PC-3 (cell line): Measurements from ENCODE around the gene VSTM5. TPM values are rescaled to one million over a fixed set of nuclear protein-coding genes. Genes with fewer than 3 reads are reported as not detected.
A peak's percentile ranks its signal among the peaks of the same experiment; 100 is the strongest.
"Not testable (repeated sequence)": the region's sequence is repeated elsewhere in the genome, so short reads cannot be mapped to it uniquely, and the experiment has no call there.

Experiments
- ATAC-seq: fragments of 200-7000 bp; cut with Tn5 transposase; 2 replicates; pipeline ENCODE4 v1.9.1; 2020; ENCODE audit warnings: mild to moderate bottlenecking, moderate library complexity
- BruUV-seq: library from RNA; stranded (reverse); fragments of 400-500 nt; replicated peaks from 2 replicates; lab custom pipeline; 2021; lab: Mats Ljungman, UMichigan
- CTCF ChIA-PET: fragments of 300-600 bp; sonication (Branson Sonifier 250); formaldehyde crosslinking; loops from one replicate; lab custom pipeline; 2022; ENCODE audit warnings: antibody characterized with exemption; lab: Charles Lee
- POLR2A ChIA-PET: fragments of 300-600 bp; sonication (Branson Sonifier 250); formaldehyde crosslinking; loops from one replicate; lab custom pipeline; 2022; ENCODE audit warnings: antibody characterized with exemption; ENCODE audit not compliant: unreplicated experiment; lab: Charles Lee
- DNase-seq: peaks from one replicate; pipeline ENCODE4 v3.0.0-alpha.2; 2015
- H2AFZ ChIP-seq: fragments of 300-600 bp; sonication (generic); 2 replicates; pipeline ENCODE4 v1.6.0; 2016; ENCODE audit warnings: antibody characterized with exemption, low read length
- H3F3A ChIP-seq: fragments of 300-600 bp; sonication (generic); one replicate; pipeline ENCODE4 v1.6.0; 2017; ENCODE audit warnings: antibody characterized with exemption, low read length, control low read depth, mild to moderate bottlenecking; ENCODE audit not compliant: unreplicated experiment
- H3K27ac ChIP-seq: fragments of 300-600 bp; sonication (generic); 2 replicates; pipeline ENCODE4 v1.5.1; 2016; ENCODE audit warnings: mild to moderate bottlenecking, low read length
- H3K27me3 ChIP-seq: fragments of 300-600 bp; sonication (generic); 2 replicates; pipeline ENCODE4 v1.6.1; 2016; ENCODE audit warnings: low read length, mixed read lengths
- H3K36me3 ChIP-seq: fragments of 300-600 bp; sonication (generic); 2 replicates; pipeline ENCODE4 v1.6.1; 2016; ENCODE audit warnings: low read depth, mixed run types, low read length, mixed read lengths
- H3K4me1 ChIP-seq: fragments of 300-600 bp; sonication (generic); 2 replicates; pipeline ENCODE4 v1.5.1; 2016; ENCODE audit warnings: low read length; ENCODE audit not compliant: insufficient read depth
- H3K4me2 ChIP-seq: fragments of 300-600 bp; sonication (generic); 2 replicates; pipeline ENCODE4 v1.6.0; 2016; ENCODE audit warnings: low read length
- H3K4me3 ChIP-seq: fragments of 300-600 bp; sonication (generic); 2 replicates; pipeline ENCODE4 v1.5.1; 2016; ENCODE audit warnings: mild to moderate bottlenecking, low read length, mixed read lengths
- H3K79me2 ChIP-seq: fragments of 300-600 bp; sonication (generic); 2 replicates; pipeline ENCODE4 v1.6.1; 2017; ENCODE audit warnings: low read length, mixed read lengths
- H3K9ac ChIP-seq: fragments of 300-600 bp; sonication (generic); 2 replicates; pipeline ENCODE4 v1.6.0; 2016; ENCODE audit warnings: mild to moderate bottlenecking, low read length
- H3K9me2 ChIP-seq: fragments of 300-600 bp; sonication (generic); replicated peaks from 2 replicates; pipeline ENCODE4 v1.6.1; 2016; ENCODE audit warnings: mixed run types, low read length, mixed read lengths
- H3K9me3 ChIP-seq: fragments of 300-600 bp; sonication (generic); 2 replicates; pipeline ENCODE4 v1.6.1; 2016; ENCODE audit warnings: low read length, mixed read lengths
- H4K20me1 ChIP-seq: fragments of 300-600 bp; sonication (generic); 2 replicates; pipeline ENCODE4 v1.6.1; 2016; ENCODE audit warnings: low read length, mixed read lengths
- EZH2 ChIP-seq: fragments of 300-600 bp; sonication (generic); IDR thresholded peaks from one replicate; pipeline ENCODE4 v1.6.1; 2017; ENCODE audit warnings: antibody characterized with exemption, mild to moderate bottlenecking, low read length; ENCODE audit not compliant: unreplicated experiment
- EZH2phosphoT487 ChIP-seq: fragments of 300-600 bp; sonication (generic); IDR thresholded peaks from 2 replicates; pipeline ENCODE4 v1.6.1; 2018; ENCODE audit warnings: mild to moderate bottlenecking, antibody characterized with exemption, low read length, borderline replicate concordance
- intact Hi-C: fragments of 100-400 bp; cut with micrococcal nuclease; formaldehyde crosslinking; loops from 2 replicates; pipeline ENCODE4 v1.9.0; 2023
- total RNA-seq: library from RNA; depleted of rRNA; stranded (reverse); fragments of >200 nt; gene quantifications from 2 replicates; pipeline ENCODE4 v1.2.3, GENCODE V29; 2014
- TF ChIP-seq, protein P1 (sequence below): fragments of 300-600 bp; sonication (generic); conservative IDR thresholded peaks from 2 replicates; pipeline ENCODE4 v1.5.1; 2017; ENCODE audit warnings: antibody characterized with exemption, low read depth, mild to moderate bottlenecking, low read length

Gene VSTM5
- total RNA-seq, 1 experiment from 2014 or later = 15.6 TPM

DNA sequence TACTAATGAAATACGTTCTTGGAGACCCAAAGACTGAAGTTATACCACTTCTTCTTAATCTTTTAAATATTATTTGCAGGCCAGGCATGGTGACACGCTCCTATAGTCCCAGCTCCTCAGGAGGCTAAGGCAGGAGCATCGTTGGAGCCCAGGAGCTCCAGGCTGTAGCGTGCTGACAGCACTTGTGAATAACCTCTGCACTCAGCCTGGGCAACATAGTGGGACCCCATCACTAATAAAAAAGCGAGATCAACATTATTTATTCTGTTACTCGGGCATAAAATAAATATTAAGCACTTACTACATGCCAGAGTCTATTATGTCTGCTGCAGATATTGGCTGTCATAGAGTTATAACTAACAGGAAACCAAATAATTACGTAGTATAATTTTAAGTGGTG lies 67.1 kb downstream of the VSTM5 start:
- peak overlapping the region; percentile 92 for H3K9ac ChIP-seq
- no peak for DNase-seq
- no peaks in the 10 kb centered on the region; the same call in 1 of the 2 replicates for H3K36me3 ChIP-seq
- H3K79me2 ChIP-seq = peaks cover 48% of the 10 kb centered on the region
- H3K4me3 ChIP-seq = peak overlapping the region; percentile 92
- H3K9me3 ChIP-seq = no peaks in the 10 kb centered on the region
- peaks cover 23% of the 10 kb centered on the region for H3K4me1 ChIP-seq
- H3K9me2 ChIP-seq = no peaks in the 10 kb centered on the region
- H3K27me3 ChIP-seq = no peaks in the 10 kb centered on the region
- peaks cover 35% of the 10 kb centered on the region for H4K20me1 ChIP-seq
- H3F3A ChIP-seq = no peaks in the 10 kb centered on the region
- POLR2A ChIA-PET = interaction anchor here (1.0 to 2.2 kb wide), 3 partner anchors 42 to 241 kb away, joined by 4 to 22 read pairs (median 4); partner anchors contain the start of genes C11orf54 and TAF1D
- CTCF ChIA-PET = interaction anchor here (0.8 kb wide), 1 partner anchor 112 kb away, joined by 4 read pairs; no protein-coding TSS in a partner anchor
- no peak overlapping the region for H3K27ac ChIP-seq
- H3K4me2 ChIP-seq = peak overlapping the region; percentile 97
- intact Hi-C loops = no loop called here
- no peak for ATAC-seq
- TF ChIP-seq EZH2 = no peak
- no peak for TF ChIP-seq EZH2phosphoT487
- TF ChIP-seq, protein P1, sequence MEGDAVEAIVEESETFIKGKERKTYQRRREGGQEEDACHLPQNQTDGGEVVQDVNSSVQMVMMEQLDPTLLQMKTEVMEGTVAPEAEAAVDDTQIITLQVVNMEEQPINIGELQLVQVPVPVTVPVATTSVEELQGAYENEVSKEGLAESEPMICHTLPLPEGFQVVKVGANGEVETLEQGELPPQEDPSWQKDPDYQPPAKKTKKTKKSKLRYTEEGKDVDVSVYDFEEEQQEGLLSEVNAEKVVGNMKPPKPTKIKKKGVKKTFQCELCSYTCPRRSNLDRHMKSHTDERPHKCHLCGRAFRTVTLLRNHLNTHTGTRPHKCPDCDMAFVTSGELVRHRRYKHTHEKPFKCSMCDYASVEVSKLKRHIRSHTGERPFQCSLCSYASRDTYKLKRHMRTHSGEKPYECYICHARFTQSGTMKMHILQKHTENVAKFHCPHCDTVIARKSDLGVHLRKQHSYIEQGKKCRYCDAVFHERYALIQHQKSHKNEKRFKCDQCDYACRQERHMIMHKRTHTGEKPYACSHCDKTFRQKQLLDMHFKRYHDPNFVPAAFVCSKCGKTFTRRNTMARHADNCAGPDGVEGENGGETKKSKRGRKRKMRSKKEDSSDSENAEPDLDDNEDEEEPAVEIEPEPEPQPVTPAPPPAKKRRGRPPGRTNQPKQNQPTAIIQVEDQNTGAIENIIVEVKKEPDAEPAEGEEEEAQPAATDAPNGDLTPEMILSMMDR = no peak
- no TSS peak for BruUV-seq
- H2AFZ ChIP-seq = peak overlapping the region; percentile 70

DNA sequence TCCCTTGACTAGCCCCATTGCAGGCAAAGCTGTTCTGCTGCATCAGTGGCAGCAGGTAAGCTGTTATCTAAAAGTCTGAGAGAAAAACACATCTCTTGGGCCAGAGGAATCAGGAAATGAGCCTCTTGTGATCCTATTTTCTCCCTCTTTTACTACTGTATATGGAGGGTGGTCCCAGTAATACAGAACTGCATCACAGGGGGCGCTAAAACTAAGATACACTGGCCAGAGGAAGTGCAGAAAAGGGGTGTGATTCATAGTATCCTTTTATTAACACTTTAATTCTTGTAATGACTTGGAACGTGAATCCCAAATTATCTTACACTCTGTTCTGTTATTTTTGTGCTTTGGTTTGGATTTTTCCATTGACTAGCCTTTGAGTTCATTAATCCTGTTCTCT lies 75.1 kb downstream of the VSTM5 start:
- ATAC-seq (no peak), DNase-seq (peak; percentile 48)
- BruUV-seq = no TSS peak
- POLR2A ChIA-PET = no interaction called here
- TF ChIP-seq EZH2phosphoT487 (no peak), EZH2 (no peak)
- TF ChIP-seq, protein P1 = peak; percentile 69
- Histone ChIP-seq H3F3A (no peaks in the 10 kb centered on the region), H3K79me2 (no peaks in the 10 kb centered on the region), H3K27me3 (no peaks in the 10 kb centered on the region), H3K9ac (no peak overlapping the region), H3K4me1 (no peaks in the 10 kb centered on the region), H3K9me2 (no peaks in the 10 kb centered on the region), H3K36me3 (no peaks in the 10 kb centered on the region), H3K4me2 (no peak overlapping the region), H2AFZ (no peak overlapping the region), H3K9me3 (no peaks in the 10 kb centered on the region), H3K4me3 (no peak overlapping the region), H3K27ac (no peak overlapping the region), H4K20me1 (no peaks in the 10 kb centered on the region)
- intact Hi-C loops = no loop called here
- CTCF ChIA-PET = no interaction called here

DNA sequence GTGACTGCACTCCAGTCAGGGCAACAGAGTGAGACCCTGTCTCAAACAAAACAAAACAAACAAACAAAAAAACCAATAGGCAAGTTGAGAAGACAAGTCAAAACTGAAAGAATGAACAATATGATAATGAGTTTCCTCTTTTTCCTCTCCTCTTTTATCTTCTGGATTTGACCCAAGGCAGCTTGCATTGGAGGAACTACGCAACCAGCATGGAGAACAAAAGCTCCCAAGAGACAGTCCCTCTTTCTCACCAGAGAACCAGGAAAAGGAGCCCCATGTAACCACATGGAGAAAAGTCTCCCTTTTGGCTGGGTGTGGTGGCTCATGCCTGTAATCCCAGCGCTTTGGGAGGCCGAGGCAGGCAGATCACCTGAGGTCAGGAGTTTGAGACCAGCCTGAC lies 75.9 kb downstream of the VSTM5 start:
- H3K27me3 ChIP-seq, DNase-seq, CTCF ChIA-PET, H3K9ac ChIP-seq, H3K79me2 ChIP-seq, H3F3A ChIP-seq, H3K27ac ChIP-seq, H3K9me2 ChIP-seq, intact Hi-C loops, ATAC-seq, POLR2A ChIA-PET, H3K4me3 ChIP-seq, H4K20me1 ChIP-seq, H2AFZ ChIP-seq, H3K36me3 ChIP-seq, H3K9me3 ChIP-seq, H3K4me2 ChIP-seq, BruUV-seq, H3K4me1 ChIP-seq: not testable (repeated sequence)
